ENCODE data around the gene SLC6A17. TPM values are rescaled to one million over a fixed set of nuclear protein-coding genes. Genes with fewer than 3 reads are reported as not detected.

The SLC6A17 gene
- total and polyA plus RNA-seq, 5 experiments from 2014 or later = not detected

- POLR2A ChIA-PET = no interaction called here
- H3K27me3 Mint-ChIP-seq = no peaks in the 10 kb centered on the region
- DNase-seq (no peak), ATAC-seq (no peak)
- H3K36me3 Mint-ChIP-seq = peaks cover 0 to 9% (median 0%) of the 10 kb centered on the region in 3 donors
- H3K27ac Mint-ChIP-seq = peak overlapping the region in 1 of 10 donors; percentile 5
- H3K9me3 Mint-ChIP-seq = no peaks in the 10 kb centered on the region
- H3K4me3 Mint-ChIP-seq = no peak overlapping the region
- peaks cover 0 to 10% (median 4%) of the 10 kb centered on the region in 4 donors for H3K4me1 Mint-ChIP-seq
Observed at GRCh38 chr1:110245876-110246620, 95.8 kb downstream of the SLC6A17 start.

- POLR2A ChIA-PET = no interaction called here
- H3K4me1 Mint-ChIP-seq = peaks cover 0 to 8% (median under 1%) of the 10 kb centered on the region in 4 donors
Observed at GRCh38 chr1:110248746-110249145, 98.5 kb downstream of the SLC6A17 start.

GRCh38 chr1:110249256-110249655 lies 99.0 kb downstream of the SLC6A17 start:
- no peak overlapping the region for H3K4me3 Mint-ChIP-seq
- POLR2A ChIA-PET = no interaction called here
- no peak for ATAC-seq
- peaks cover 0 to 4% (median 0%) of the 10 kb centered on the region in 4 donors for H3K4me1 Mint-ChIP-seq
- H3K9me3 Mint-ChIP-seq = peaks cover 0 to 3% (median 0%) of the 10 kb centered on the region in 9 donors
- no peak overlapping the region for H3K27ac Mint-ChIP-seq
- H3K36me3 Mint-ChIP-seq = peaks cover 0 to 5% (median 3%) of the 10 kb centered on the region in 3 donors
- DNase-seq = no peak
- H3K27me3 Mint-ChIP-seq = peaks cover 0 to 5% (median 3%) of the 10 kb centered on the region in 5 donors

More at GRCh38 chr1:110248746-110249145, 98.5 kb downstream of the SLC6A17 start:
- Mint-ChIP-seq H3K4me3 (no peak overlapping the region), H3K27me3 (peaks cover 0 to 5% (median 3%) of the 10 kb centered on the region in 5 donors), H3K36me3 (peaks cover 0 to 5% (median 3%) of the 10 kb centered on the region in 3 donors), H3K9me3 (peaks cover 0 to 3% (median 0%) of the 10 kb centered on the region in 9 donors), H3K27ac (no peak overlapping the region)
- ATAC-seq = no peak
- DNase-seq = no peak

- Mint-ChIP-seq H3K4me1 (peaks cover 0 to 4% (median 0%) of the 10 kb centered on the region in 4 donors), H3K27me3 (peaks cover 0 to 5% (median 3%) of the 10 kb centered on the region in 5 donors), H3K27ac (no peak overlapping the region), H3K4me3 (no peak overlapping the region), H3K36me3 (peaks cover 0 to 5% (median 3%) of the 10 kb centered on the region in 3 donors), H3K9me3 (peaks cover 0 to 3% (median 0%) of the 10 kb centered on the region in 9 donors)
- no peak for ATAC-seq
- POLR2A ChIA-PET = no interaction called here
- no peak for DNase-seq
Observed at GRCh38 chr1:110250008-110250407, 99.7 kb downstream of the SLC6A17 start.

GRCh38 chr1:110250749-110251148 lies 100.5 kb downstream of the SLC6A17 start:
- POLR2A ChIA-PET = no interaction called here
- peaks cover 0 to 3% (median 0%) of the 10 kb centered on the region in 9 donors for H3K9me3 Mint-ChIP-seq
- no peak overlapping the region for H3K27ac Mint-ChIP-seq
- ATAC-seq = no peak
- peaks cover 0 to 5% (median 3%) of the 10 kb centered on the region in 5 donors for H3K27me3 Mint-ChIP-seq
- H3K4me1 Mint-ChIP-seq = peaks cover 0 to 4% (median 0%) of the 10 kb centered on the region in 4 donors
- no peak for DNase-seq
- H3K4me3 Mint-ChIP-seq = no peak overlapping the region
- peaks cover 0 to 5% (median 3%) of the 10 kb centered on the region in 3 donors for H3K36me3 Mint-ChIP-seq

Other genes starting within 250 kb of the SLC6A17 start
- gene CSF1, start 239.6 kb upstream of the SLC6A17 start, total RNA-seq = under 1 TPM; 0.27 to 0.44 TPM
- gene CSF1, start 239.6 kb upstream of the SLC6A17 start, polyA plus RNA-seq = 1 to 10 TPM in 2 of 3 donors, under 1 TPM in 1; 0.68 to 1.6 (median 1.1) TPM
- 10 to 100 TPM; 37.8 to 38.1 TPM for gene AHCYL1, start 165.7 kb upstream of the SLC6A17 start, total RNA-seq
- 10 to 100 TPM; 36.8 to 38.6 (median 38.1) TPM for gene AHCYL1, start 165.7 kb upstream of the SLC6A17 start, polyA plus RNA-seq
- gene STRIP1, start 115.9 kb upstream of the SLC6A17 start, total RNA-seq = 10 to 100 TPM; 75.7 to 86.5 TPM
- 10 to 100 TPM; 17.8 to 26.8 (median 18.7) TPM for gene STRIP1, start 115.9 kb upstream of the SLC6A17 start, polyA plus RNA-seq
- gene ALX3, start 79.8 kb upstream of the SLC6A17 start, total RNA-seq = not detected
- gene ALX3, start 79.8 kb upstream of the SLC6A17 start, polyA plus RNA-seq = not detected
- gene UBL4B, start 38.1 kb upstream of the SLC6A17 start, total RNA-seq = not detected
- not detected for gene UBL4B, start 38.1 kb upstream of the SLC6A17 start, polyA plus RNA-seq
- gene KCNC4, start 59.8 kb downstream of the SLC6A17 start, total RNA-seq = 10 to 100 TPM; 11.9 to 12.7 TPM
- gene KCNC4, start 59.8 kb downstream of the SLC6A17 start, polyA plus RNA-seq = 1 to 10 TPM in 2 of 3 donors, under 1 TPM in 1; 0.90 to 3.1 (median 1.9) TPM
- 10 to 100 TPM; 43.1 to 44.0 TPM for gene RBM15, start 188.9 kb downstream of the SLC6A17 start, total RNA-seq
- 10 to 100 TPM in 1 of 3 donors, 1 to 10 TPM in 2; 6.6 to 11.0 (median 8.2) TPM for gene RBM15, start 188.9 kb downstream of the SLC6A17 start, polyA plus RNA-seq
- gene SLC16A4, start 240.5 kb downstream of the SLC6A17 start, total RNA-seq = under 1 TPM; 0.55 to 0.88 TPM
- under 1 TPM; 0.15 to 0.61 (median 0.59) TPM for gene SLC16A4, start 240.5 kb downstream of the SLC6A17 start, polyA plus RNA-seq